Lung (tissue), 12 donors: ENCODE data around the gene CDC14A. TPM values are rescaled to one million over a fixed set of nuclear protein-coding genes. Genes with fewer than 3 reads are reported as not detected.

ENCODE experiments used
- ATAC-seq: fragments of 200-7000 bp; cut with Tn5 transposase; one replicate; pipeline ENCODE4 v1.9.1; 2020; ENCODE audit warnings: moderate number of reproducible peaks; ENCODE audit not compliant: insufficient read depth, low FRiP score
- DNase-seq, 3 donors: peaks; one replicate each; pipeline ENCODE4 v3.0.0-alpha.2; 2013 to 2017
- H3K27ac ChIP-seq, 2 donors: one replicate each; pipeline ENCODE4 v1.5.1; 2013; ENCODE audit warnings: mild to moderate bottlenecking in 2 of 2, moderate library complexity in 2 of 2, control low read depth in 1 of 2, inconsistent platforms in 1 of 2, low read depth in 1 of 2, low read length in 1 of 2
- H3K27me3 ChIP-seq, 3 donors: one replicate each; pipeline ENCODE4 v1.5.1; 2013; ENCODE audit warnings: low read length in 2 of 3; ENCODE audit not compliant: control insufficient read depth in 3 of 3, insufficient read depth in 3 of 3
- H3K36me3 ChIP-seq, 4 donors: one replicate each; pipeline ENCODE4 v1.5.1; 2013; ENCODE audit warnings: low read length in 4 of 4, mild to moderate bottlenecking in 1 of 4, moderate library complexity in 1 of 4; ENCODE audit not compliant: control insufficient read depth in 4 of 4, insufficient read depth in 4 of 4
- H3K4me1 ChIP-seq, 5 donors: one replicate each; pipeline ENCODE4 v1.5.1; 2013; ENCODE audit warnings: low read length in 5 of 5, mild to moderate bottlenecking in 2 of 5, moderate library complexity in 1 of 5; ENCODE audit not compliant: control insufficient read depth in 5 of 5, insufficient read depth in 5 of 5
- H3K4me3 ChIP-seq: one replicate; pipeline ENCODE4 v1.5.1; 2013; ENCODE audit warnings: mild to moderate bottlenecking, control low read depth, moderate library complexity
- H3K9ac ChIP-seq, 2 donors: one replicate each; pipeline ENCODE4 v1.5.1; 2013; ENCODE audit warnings: low read length in 2 of 2, control low read depth in 1 of 2; ENCODE audit not compliant: insufficient read depth in 1 of 2
- H3K9me3 ChIP-seq, 4 donors: one replicate each; pipeline ENCODE4 v1.5.1; 2013; ENCODE audit warnings: low read length in 3 of 4, mild to moderate bottlenecking in 1 of 4, moderate library complexity in 1 of 4; ENCODE audit not compliant: control insufficient read depth in 4 of 4, insufficient read depth in 3 of 4
- CTCF ChIP-seq: IDR thresholded peaks from 2 replicates; pipeline ENCODE4 v1.5.1; 2012; ENCODE audit warnings: mild to moderate bottlenecking; ENCODE audit errors: control extremely low read depth, extremely low read depth
- WGBS, 2 donors: extraction: QIAGEN DNeasy Blood & Tissue Kit; methylation state at CpG; one replicate each; pipeline ENCODE4 v1.1.7; 2013; 5-methylcytosine and 5-hydroxymethylcytosine counted together
- polyA plus RNA-seq, 2 donors: library from polyadenylated mRNA; stranded (reverse); fragments of 200-250 nt; gene quantifications; one replicate each; pipeline ENCODE4 v1.2.1, GENCODE V29; 2013
- total RNA-seq, 2 donors: library from RNA; depleted of rRNA in 1 of 2; stranded (reverse); fragments of >200 nt in 1 of 2; gene quantifications; one replicate each; pipeline ENCODE4 v1.2.1, GENCODE V29; 2014 to 2021
- donor health status: control.
- donor health status: control.
- donor health status: Bipolar disorder and iron deficiency.
- donor health status: healthy.
- donor health status: DM: yes; HTN: yes; CAD: no.

The CDC14A gene
- total and polyA plus RNA-seq, 4 donors, result 3.6 to 45.4 (median 12.1) TPM

DNA sequence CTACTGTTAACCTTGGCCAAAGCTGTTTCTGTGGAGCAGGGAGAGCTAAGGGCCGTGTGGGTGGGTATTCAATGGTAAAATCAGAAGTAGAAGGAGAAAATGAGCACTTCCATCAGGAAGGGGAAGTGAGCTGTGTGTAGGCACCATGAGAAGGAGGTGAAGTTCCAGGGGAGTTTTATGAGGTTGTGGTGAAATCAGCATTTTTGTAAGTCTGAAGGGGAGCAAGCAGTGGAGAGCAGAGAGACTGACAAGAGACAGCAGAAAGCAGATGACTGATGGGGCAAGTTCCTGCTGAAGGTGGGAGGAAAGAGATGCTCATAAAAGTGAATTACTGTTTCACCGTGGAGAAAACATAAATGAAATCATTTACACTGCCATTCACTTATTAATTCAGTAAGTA is 183.0 kb downstream of the CDC14A start:
- DNase-seq, result no peak
- no peaks in the 10 kb centered on the region for H3K36me3 ChIP-seq
- TF ChIP-seq CTCF, result no peak
- ATAC-seq, result no peak
- no peak overlapping the region for H3K9ac ChIP-seq
- H3K27ac ChIP-seq, result no peak overlapping the region
- WGBS, 2 donors, result 44 to 58% methylated on average over 2 of the region's 2 CpGs
- H3K4me3 ChIP-seq, result no peak overlapping the region
- H3K9me3 ChIP-seq, result peaks cover 0 to 6% (median 0%) of the 10 kb centered on the region in 4 donors
- peaks cover 0 to 35% (median 3%) of the 10 kb centered on the region in 3 donors for H3K27me3 ChIP-seq
- H3K4me1 ChIP-seq, result peaks cover 0 to 58% (median 19%) of the 10 kb centered on the region in 5 donors

GRCh38 chr1:100536031-100536430 is 183.7 kb downstream of the CDC14A start:
- no peak for TF ChIP-seq CTCF
- Histone ChIP-seq H3K4me1 (peaks cover 0 to 51% (median 13%) of the 10 kb centered on the region in 5 donors), H3K9ac (no peak overlapping the region), H3K27me3 (peaks cover 0 to 43% (median 11%) of the 10 kb centered on the region in 3 donors), H3K9me3 (peaks cover 0 to 6% (median 0%) of the 10 kb centered on the region in 4 donors), H3K36me3 (no peaks in the 10 kb centered on the region), H3K4me3 (no peak overlapping the region), H3K27ac (no peak overlapping the region)
- DNase-seq, result no peak
- ATAC-seq, result no peak
- 83% methylated on average over 3 of the region's 3 CpGs for WGBS, 2 donors

DNA sequence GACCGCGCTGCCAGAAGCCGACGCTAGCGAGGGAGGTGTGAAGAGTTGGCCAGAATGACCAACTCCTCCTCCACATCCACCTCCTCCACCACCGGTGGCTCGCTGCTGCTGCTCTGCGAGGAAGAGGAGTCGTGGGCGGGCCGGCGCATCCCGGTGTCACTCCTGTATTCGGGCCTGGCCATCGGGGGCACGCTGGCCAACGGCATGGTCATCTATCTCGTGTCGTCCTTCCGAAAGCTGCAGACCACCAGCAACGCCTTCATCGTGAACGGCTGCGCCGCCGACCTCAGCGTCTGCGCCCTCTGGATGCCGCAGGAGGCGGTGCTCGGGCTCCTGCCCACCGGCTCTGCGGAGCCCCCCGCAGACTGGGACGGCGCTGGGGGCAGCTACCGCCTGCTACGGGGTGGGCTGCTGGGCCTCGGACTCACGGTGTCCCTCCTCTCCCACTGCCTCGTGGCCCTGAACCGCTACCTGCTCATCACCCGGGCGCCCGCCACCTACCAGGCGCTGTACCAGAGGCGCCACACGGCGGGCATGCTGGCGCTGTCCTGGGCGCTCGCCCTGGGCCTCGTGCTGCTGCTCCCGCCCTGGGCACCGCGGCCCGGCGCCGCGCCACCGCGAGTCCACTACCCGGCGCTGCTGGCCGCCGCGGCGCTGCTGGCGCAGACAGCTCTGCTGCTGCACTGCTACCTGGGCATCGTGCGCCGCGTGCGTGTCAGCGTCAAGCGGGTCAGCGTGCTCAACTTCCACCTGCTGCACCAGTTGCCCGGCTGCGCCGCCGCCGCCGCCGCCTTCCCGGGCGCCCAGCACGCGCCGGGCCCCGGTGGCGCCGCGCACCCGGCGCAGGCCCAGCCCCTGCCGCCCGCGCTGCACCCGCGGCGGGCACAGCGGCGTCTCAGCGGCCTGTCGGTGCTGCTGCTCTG is 186.9 kb downstream of the CDC14A start:
- H3K36me3 ChIP-seq, result no peaks in the 10 kb centered on the region
- H3K4me1 ChIP-seq, result peaks cover 0 to 35% (median 9%) of the 10 kb centered on the region in 5 donors
- H3K9me3 ChIP-seq, result peaks cover 0 to 6% (median 0%) of the 10 kb centered on the region in 4 donors
- H3K27ac ChIP-seq, result no peak overlapping the region
- DNase-seq, result peak in 2 of 3 donors; percentile 46 to 47
- no peak overlapping the region for H3K9ac ChIP-seq
- H3K4me3 ChIP-seq, result peak overlapping the region; percentile 38
- 1% methylated on average over 69 to 105 of the region's 105 CpGs for WGBS, 2 donors
- peak; percentile 43 for ATAC-seq
- TF ChIP-seq CTCF, result no peak
- peaks cover 0 to 50% (median 11%) of the 10 kb centered on the region in 3 donors for H3K27me3 ChIP-seq
